Astrocyte of the spinal cord (primary cell): ENCODE results near the gene ANTXR1.
A peak's percentile ranks its signal among the peaks of the same experiment; 100 is the strongest.

Experiments
- DNase-seq: peaks from one replicate; pipeline ENCODE4 v3.0.0; 2011; ENCODE audit warnings: low read depth, low spot score
- H3K4me3 ChIP-seq: 2 replicates; pipeline ENCODE4 v1.5.1; 2011; ENCODE audit warnings: low read depth, mild to moderate bottlenecking, low read length, moderate library complexity
- CTCF ChIP-seq: IDR thresholded peaks from 2 replicates; pipeline ENCODE4 v1.5.1; 2012; ENCODE audit warnings: low read depth, mild to moderate bottlenecking, low read length, inconsistent platforms
- in situ Hi-C: cut with HindIII; loops from 2 replicates; pipeline ENCODE4 v1.10.0; 2017; ENCODE audit warnings: low sequenced_read_pairs

Gene ANTXR1

GRCh38 chr2:69278366-69278765, 265.4 kb downstream of the ANTXR1 start:
- peak; percentile 12 for DNase-seq
- TF ChIP-seq CTCF = no peak
- H3K4me3 ChIP-seq = no peak overlapping the region
- in situ Hi-C loops = no loop called here

GRCh38 chr2:69279211-69279610, 266.2 kb downstream of the ANTXR1 start:
- no peak for TF ChIP-seq CTCF
- H3K4me3 ChIP-seq = no peak overlapping the region
- in situ Hi-C loops = no loop called here
- DNase-seq = no peak

GRCh38 chr2:69279931-69280681, 267.1 kb downstream of the ANTXR1 start:
- in situ Hi-C loops = no loop called here
- H3K4me3 ChIP-seq = no peak overlapping the region
- TF ChIP-seq CTCF = no peak
- DNase-seq = no peak

GRCh38 chr2:69280796-69281412, 267.9 kb downstream of the ANTXR1 start:
- TF ChIP-seq CTCF = no peak
- in situ Hi-C loops = no loop called here
- H3K4me3 ChIP-seq = no peak overlapping the region
- DNase-seq = no peak

GRCh38 chr2:69285379-69285894, 272.5 kb downstream of the ANTXR1 start:
- in situ Hi-C loops = no loop called here
- H3K4me3 ChIP-seq = no peak overlapping the region
- no peak for TF ChIP-seq CTCF
- DNase-seq = no peak

- in situ Hi-C loops = no loop called here
- H3K4me3 ChIP-seq = no peak overlapping the region
- no peak for DNase-seq
- TF ChIP-seq CTCF = no peak
Observed at GRCh38 chr2:69287544-69287943, 274.6 kb downstream of the ANTXR1 start.
